Middle frontal gyrus (tissue), 1 donor: Measurements from ENCODE around the gene CRTAP.
"Not testable (repeated sequence)": the region's sequence is repeated elsewhere in the genome, so short reads cannot be mapped to it uniquely, and the experiment has no call there.

ENCODE experiments used
- DNase-seq: peaks from one replicate; pipeline ENCODE4 v3.0.0-alpha.2; 2015; ENCODE audit warnings: low spot score; ENCODE audit errors: extremely low spot score

Gene CRTAP

DNA sequence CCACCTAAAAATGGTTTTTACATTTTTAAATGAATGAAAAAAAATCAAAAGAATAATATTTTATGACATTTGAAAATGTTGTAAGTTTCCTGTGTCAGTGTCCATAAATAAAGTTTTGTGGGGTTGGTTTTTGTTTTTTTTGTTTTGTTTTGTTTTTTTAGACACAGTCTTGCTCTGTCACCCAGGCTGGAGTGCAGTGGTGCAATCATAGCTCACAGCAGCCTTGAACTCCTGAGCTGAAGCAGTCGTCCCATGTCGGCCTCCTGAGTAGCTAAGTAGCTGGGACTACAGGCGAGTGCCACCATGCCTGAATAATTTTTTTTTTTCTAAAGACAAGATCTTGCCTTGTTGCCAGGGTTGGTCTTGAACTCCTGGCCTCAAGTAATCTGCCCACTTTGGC lies 14.1 kb upstream of the CRTAP start:
- no peak for DNase-seq

DNA sequence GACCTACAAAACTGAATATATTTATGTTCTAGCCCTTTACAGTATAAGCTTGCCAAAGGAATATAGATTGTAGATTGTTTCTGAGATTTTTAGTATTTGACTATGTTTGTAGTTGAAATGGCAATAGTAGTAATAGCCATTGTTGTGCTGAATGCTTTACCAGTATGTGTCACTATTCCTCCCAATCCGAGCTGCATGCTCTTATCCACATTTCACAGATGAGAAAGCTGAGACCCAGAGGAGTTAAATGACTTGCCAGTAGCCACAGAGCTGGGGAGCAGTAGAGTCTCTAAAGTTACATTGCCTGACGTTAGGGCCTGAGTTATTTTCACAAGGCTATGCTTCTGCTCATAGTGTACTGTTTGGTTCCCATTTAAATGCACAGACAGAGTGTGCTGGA lies 13.6 kb upstream of the CRTAP start:
- no peak for DNase-seq

GRCh38 chr3:33103034-33103433 lies 10.8 kb upstream of the CRTAP start:
- no peak for DNase-seq

- DNase-seq = no peak
These were observed 10.3 kb upstream of the CRTAP start for GRCh38 chr3:33103480-33103879.

GRCh38 chr3:33104803-33105202 lies 9.0 kb upstream of the CRTAP start:
- no peak for DNase-seq

- no peak for DNase-seq
These were observed 8.4 kb upstream of the CRTAP start for GRCh38 chr3:33105341-33105948.

DNA sequence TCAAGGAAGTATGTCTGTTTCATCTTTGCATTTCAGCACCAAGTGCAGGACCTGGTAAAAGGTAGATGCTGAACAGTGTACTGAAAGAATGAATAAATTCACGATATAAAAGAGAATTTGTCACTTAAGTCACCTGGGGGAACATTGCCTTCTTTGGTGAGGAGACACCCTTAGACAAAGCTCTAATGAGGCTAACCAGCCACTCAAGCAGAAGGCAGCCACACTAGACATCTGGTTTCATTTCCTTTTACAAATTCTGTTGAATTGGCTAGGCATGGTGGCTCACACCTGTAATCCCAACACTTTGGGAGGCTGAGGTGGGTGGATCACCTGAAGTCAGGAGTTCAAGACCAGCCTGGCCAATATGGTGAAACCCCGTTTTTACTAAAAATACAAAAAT lies 7.0 kb upstream of the CRTAP start:
- DNase-seq = not testable (repeated sequence)

GRCh38 chr3:33111581-33111980 lies 2.2 kb upstream of the CRTAP start:
- DNase-seq = no peak

DNA sequence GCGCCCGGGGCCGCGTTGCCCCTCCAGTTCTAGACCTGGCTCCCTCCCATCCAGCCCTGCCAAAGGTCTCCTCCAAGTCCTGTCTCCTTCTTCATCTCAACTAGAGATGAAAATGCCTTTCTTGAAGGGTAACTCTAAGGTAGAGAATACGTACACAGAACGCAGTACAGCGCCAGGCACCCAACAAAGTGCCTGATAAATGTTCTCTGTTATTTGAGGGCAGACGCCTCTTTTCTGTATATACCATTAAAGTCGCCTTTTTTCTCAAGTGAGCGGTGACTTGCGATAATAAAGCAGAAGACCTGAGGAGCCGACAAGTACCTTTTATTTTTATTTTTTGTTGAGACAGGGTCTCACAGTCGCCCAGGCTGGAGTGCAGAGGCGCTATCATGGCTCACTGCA lies 809 bp downstream of the CRTAP start:
- no peak for DNase-seq

GRCh38 chr3:33115024-33115768 lies 1.4 kb downstream of the CRTAP start:
- DNase-seq = no peak

- DNase-seq = no peak
These were observed 3.6 kb downstream of the CRTAP start for GRCh38 chr3:33117461-33117860.

DNA sequence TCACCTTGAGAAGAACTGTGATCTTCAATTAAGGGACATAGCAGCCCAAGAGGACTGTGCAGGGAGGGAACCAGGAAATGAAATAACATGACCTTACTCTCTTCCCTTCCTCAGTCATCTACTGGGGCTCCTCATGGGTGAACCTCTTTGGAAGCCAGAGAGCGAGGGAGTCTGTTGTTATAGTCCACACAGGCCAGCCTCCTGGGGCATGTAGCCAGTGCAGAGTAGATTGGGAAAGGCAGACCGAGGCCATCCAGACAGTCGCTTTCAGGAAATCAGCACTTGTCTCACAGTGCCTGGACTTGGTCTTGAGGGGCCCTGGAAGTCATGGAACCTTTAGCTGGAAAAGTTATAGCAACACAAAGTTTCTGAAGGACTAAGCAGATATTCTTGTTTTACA lies 6.1 kb downstream of the CRTAP start:
- no peak for DNase-seq

DNA sequence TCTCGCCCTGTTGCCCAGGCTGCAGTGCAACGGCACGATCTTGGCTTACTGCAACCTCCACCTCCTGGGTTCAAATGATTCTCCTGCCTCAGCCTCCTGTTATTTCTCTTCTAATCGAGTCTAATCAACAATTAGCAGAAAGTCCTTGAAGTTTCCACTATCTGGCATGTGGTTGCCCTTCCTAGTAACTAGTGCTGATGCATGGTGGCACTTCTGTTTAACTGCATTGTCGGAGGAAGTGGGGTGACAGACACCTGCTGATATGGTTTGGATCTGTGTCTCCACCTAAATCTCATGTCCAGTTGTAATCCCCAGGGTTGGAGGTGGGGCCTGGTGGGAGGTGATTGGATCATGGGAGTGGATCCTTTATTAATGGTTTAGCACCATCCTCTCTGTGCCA lies 9.2 kb downstream of the CRTAP start:
- no peak for DNase-seq

GRCh38 chr3:33124638-33125037 lies 10.8 kb downstream of the CRTAP start:
- no peak for DNase-seq

DNA sequence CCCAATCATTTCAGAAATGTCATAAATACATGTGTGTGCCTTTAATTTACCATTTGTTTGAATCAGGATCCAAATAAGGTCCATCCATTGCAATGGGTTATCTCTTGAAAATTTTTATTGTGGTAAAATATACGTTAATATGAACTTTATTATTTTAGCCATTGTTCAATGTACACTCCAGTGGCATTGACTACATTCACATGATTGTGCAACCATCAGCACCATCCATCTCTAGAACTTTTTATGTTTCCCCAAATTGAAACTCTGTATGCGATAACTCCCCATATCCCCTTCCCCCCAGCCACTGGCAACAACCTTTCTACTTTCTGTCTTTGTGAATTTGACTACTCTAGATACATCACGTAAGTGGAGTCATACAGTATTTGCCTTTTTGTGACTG lies 12.0 kb downstream of the CRTAP start:
- no peak for DNase-seq

- no peak for DNase-seq
These were observed 14.9 kb downstream of the CRTAP start for GRCh38 chr3:33128706-33129105.

DNA sequence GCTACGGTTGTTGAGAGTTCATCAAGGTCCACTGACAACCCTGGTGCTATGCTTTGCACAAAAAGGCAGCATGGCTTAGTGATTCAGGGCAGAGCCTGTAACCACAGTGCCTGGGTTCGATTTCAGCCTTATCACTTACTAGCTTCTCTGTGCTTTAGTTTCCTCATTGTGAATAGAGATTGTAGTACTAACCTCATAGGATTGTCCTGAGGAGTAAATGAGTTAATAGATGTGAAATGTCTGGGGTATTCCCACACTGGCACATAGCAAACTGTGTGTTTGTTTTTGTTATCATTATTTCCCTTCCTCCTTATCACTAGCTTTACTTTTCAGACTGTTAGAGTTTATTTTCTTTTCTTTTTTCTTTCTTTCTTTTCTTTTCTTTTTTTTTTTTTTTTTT lies 16.3 kb downstream of the CRTAP start:
- DNase-seq = no peak

- peak; percentile 57 for DNase-seq
These were observed 17.7 kb downstream of the CRTAP start for GRCh38 chr3:33131331-33132018.

DNA sequence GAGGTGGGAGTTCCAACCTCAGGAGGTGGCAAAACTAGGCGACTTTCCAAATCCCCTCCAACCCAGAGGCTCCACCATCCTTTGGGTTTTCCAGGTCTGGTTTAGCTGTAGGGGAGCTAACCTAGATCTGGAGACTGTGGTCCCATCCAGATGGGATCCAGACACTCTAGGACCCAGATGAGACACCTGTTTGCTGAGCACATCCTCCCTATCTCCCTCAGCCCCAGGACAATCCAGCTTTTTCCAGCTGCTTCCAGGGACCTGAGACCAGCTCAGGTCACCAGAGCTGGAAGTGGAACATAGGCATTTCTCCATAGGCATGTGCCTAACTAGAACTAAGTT lies 18.2 kb downstream of the CRTAP start:
- no peak for DNase-seq

DNA sequence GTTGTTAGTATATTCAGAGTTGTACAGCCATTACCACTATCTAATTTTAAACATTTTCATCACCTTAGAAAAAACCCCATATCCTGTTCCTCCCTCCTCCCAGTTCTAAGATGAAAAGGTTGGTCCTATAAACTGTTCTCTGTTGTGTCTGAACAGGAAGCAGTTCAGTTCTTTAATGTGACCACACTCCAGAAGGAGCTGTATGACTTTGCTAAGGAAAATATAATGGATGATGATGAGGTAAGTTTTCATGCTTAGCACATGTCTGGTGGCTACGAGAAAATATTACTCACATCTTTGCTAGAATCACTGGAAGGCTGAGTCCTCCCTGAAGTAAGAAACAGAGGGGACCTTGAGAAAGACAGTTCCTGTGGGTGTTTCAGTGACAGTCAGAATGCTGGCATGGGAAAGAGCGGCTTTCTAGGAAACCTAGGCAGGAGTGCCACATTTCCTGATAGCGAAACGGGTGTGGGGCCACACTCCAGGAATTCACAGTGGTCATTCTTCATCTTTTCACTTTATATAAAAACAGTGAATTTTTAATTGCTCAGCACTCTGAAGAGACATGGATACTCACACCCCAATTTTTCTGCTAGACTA lies 20.3 kb downstream of the CRTAP start:
- no peak for DNase-seq

GRCh38 chr3:33137691-33138090 lies 23.9 kb downstream of the CRTAP start:
- DNase-seq = no peak

GRCh38 chr3:33139006-33139623 lies 25.3 kb downstream of the CRTAP start:
- DNase-seq = not testable (repeated sequence)
